Adipocyte (in vitro differentiated cells): ENCODE results near the gene CD36.
A peak's percentile ranks its signal among the peaks of the same experiment; 100 is the strongest.

Experiments
- DNase-seq: peaks from one replicate; pipeline ENCODE4 v3.0.0-alpha.2; 2015; ENCODE audit warnings: low read depth
- H3K27me3 ChIP-seq: replicated peaks from 2 replicates; pipeline ENCODE4 v1.7.0; 2013; ENCODE audit warnings: mild to moderate bottlenecking, low read length, moderate library complexity; ENCODE audit not compliant: control insufficient read depth, insufficient read depth
- H3K36me3 ChIP-seq: 2 replicates; pipeline ENCODE4 v1.7.0; 2013; ENCODE audit warnings: low read length, mild to moderate bottlenecking, moderate library complexity; ENCODE audit not compliant: control insufficient read depth, insufficient read depth, severe bottlenecking
- H3K4me1 ChIP-seq: 2 replicates; pipeline ENCODE4 v1.7.0; 2013; ENCODE audit warnings: mild to moderate bottlenecking, low read length, moderate library complexity; ENCODE audit not compliant: control insufficient read depth, insufficient read depth
- H3K4me3 ChIP-seq: 2 replicates; pipeline ENCODE4 v1.7.0; 2013; ENCODE audit warnings: mild to moderate bottlenecking, low read length, moderate library complexity
- H3K9ac ChIP-seq: 2 replicates; pipeline ENCODE4 v1.7.0; 2013; ENCODE audit warnings: mild to moderate bottlenecking, low read length, moderate library complexity
- H3K9me3 ChIP-seq: 2 replicates; pipeline ENCODE4 v1.7.0; 2013; ENCODE audit warnings: mild to moderate bottlenecking, low read length, moderate library complexity; ENCODE audit not compliant: control insufficient read depth

Gene CD36

GRCh38 chr7:80629023-80629422 is 9.4 kb upstream of the CD36 start:
- no peak overlapping the region for H3K9ac ChIP-seq
- no peak overlapping the region for H3K4me3 ChIP-seq
- no peaks in the 10 kb centered on the region for H3K36me3 ChIP-seq
- H3K27me3 ChIP-seq: no peaks in the 10 kb centered on the region
- no peak for DNase-seq
- no peaks in the 10 kb centered on the region for H3K9me3 ChIP-seq
- peaks cover 48% of the 10 kb centered on the region for H3K4me1 ChIP-seq

- DNase-seq: peak; percentile 62
- Histone ChIP-seq H3K9ac (peak overlapping the region; percentile 44), H3K4me1 (peaks cover 61% of the 10 kb centered on the region), H3K9me3 (no peaks in the 10 kb centered on the region), H3K27me3 (no peaks in the 10 kb centered on the region), H3K4me3 (peak overlapping the region; percentile 26), H3K36me3 (no peaks in the 10 kb centered on the region)
These were observed 7.6 kb upstream of the CD36 start for GRCh38 chr7:80630608-80631405.

- no peak overlapping the region for H3K4me3 ChIP-seq
- H3K9me3 ChIP-seq: no peaks in the 10 kb centered on the region
- no peak for DNase-seq
- peaks cover 68% of the 10 kb centered on the region for H3K4me1 ChIP-seq
- no peaks in the 10 kb centered on the region for H3K27me3 ChIP-seq
- no peaks in the 10 kb centered on the region for H3K36me3 ChIP-seq
- peak overlapping the region; percentile 27 for H3K9ac ChIP-seq
These were observed 7.0 kb upstream of the CD36 start for GRCh38 chr7:80631421-80631820.

GRCh38 chr7:80632139-80632538 is 6.3 kb upstream of the CD36 start:
- Histone ChIP-seq H3K9ac (peak overlapping the region; percentile 27), H3K27me3 (no peaks in the 10 kb centered on the region)
- no peak for DNase-seq

GRCh38 chr7:80632819-80633218 is 5.6 kb upstream of the CD36 start:
- H3K9me3 ChIP-seq: no peaks in the 10 kb centered on the region
- H3K36me3 ChIP-seq: no peaks in the 10 kb centered on the region
- peak overlapping the region; percentile 27 for H3K9ac ChIP-seq
- H3K4me1 ChIP-seq: peaks cover 69% of the 10 kb centered on the region
- no peaks in the 10 kb centered on the region for H3K27me3 ChIP-seq
- DNase-seq: no peak
- H3K4me3 ChIP-seq: no peak overlapping the region

More at GRCh38 chr7:80632139-80632538, 6.3 kb upstream of the CD36 start:
- no peaks in the 10 kb centered on the region for H3K36me3 ChIP-seq
- H3K9me3 ChIP-seq: no peaks in the 10 kb centered on the region
- no peak overlapping the region for H3K4me3 ChIP-seq
- H3K4me1 ChIP-seq: peaks cover 68% of the 10 kb centered on the region

- peaks cover 73% of the 10 kb centered on the region for H3K4me1 ChIP-seq
- peak overlapping the region; percentile 76 for H3K9ac ChIP-seq
- peak; percentile 92 for DNase-seq
- H3K36me3 ChIP-seq: no peaks in the 10 kb centered on the region
- H3K4me3 ChIP-seq: no peak overlapping the region
- no peaks in the 10 kb centered on the region for H3K27me3 ChIP-seq
- H3K9me3 ChIP-seq: peaks cover 8% of the 10 kb centered on the region
These were observed 3.9 kb upstream of the CD36 start for GRCh38 chr7:80634505-80634904.

- no peak overlapping the region for H3K4me3 ChIP-seq
- peak overlapping the region; percentile 87 for H3K9ac ChIP-seq
- DNase-seq: peak; percentile 46
- peaks cover 12% of the 10 kb centered on the region for H3K9me3 ChIP-seq
- H3K4me1 ChIP-seq: peaks cover 73% of the 10 kb centered on the region
- no peaks in the 10 kb centered on the region for H3K36me3 ChIP-seq
- no peaks in the 10 kb centered on the region for H3K27me3 ChIP-seq
These were observed 2.9 kb upstream of the CD36 start for GRCh38 chr7:80635533-80635932.

GRCh38 chr7:80635998-80636397 is 2.4 kb upstream of the CD36 start:
- Histone ChIP-seq H3K9ac (peak overlapping the region; percentile 87), H3K9me3 (peaks cover 12% of the 10 kb centered on the region), H3K4me3 (no peak overlapping the region), H3K36me3 (no peaks in the 10 kb centered on the region), H3K27me3 (no peaks in the 10 kb centered on the region), H3K4me1 (peaks cover 72% of the 10 kb centered on the region)
- DNase-seq: no peak

- peak overlapping the region; percentile 87 for H3K9ac ChIP-seq
- no peaks in the 10 kb centered on the region for H3K36me3 ChIP-seq
- peak overlapping the region; percentile 16 for H3K4me3 ChIP-seq
- DNase-seq: no peak
- H3K27me3 ChIP-seq: no peaks in the 10 kb centered on the region
- H3K9me3 ChIP-seq: peaks cover 12% of the 10 kb centered on the region
- peaks cover 74% of the 10 kb centered on the region for H3K4me1 ChIP-seq
These were observed 1.7 kb upstream of the CD36 start for GRCh38 chr7:80636709-80637108.

GRCh38 chr7:80637454-80637853 is 988 bp upstream of the CD36 start:
- no peaks in the 10 kb centered on the region for H3K36me3 ChIP-seq
- H3K9ac ChIP-seq: peak overlapping the region; percentile 87
- H3K9me3 ChIP-seq: peaks cover 12% of the 10 kb centered on the region
- peak overlapping the region; percentile 81 for H3K4me3 ChIP-seq
- H3K4me1 ChIP-seq: peaks cover 67% of the 10 kb centered on the region
- no peaks in the 10 kb centered on the region for H3K27me3 ChIP-seq
- DNase-seq: no peak

- Histone ChIP-seq H3K4me3 (peak overlapping the region; percentile 81), H3K9me3 (peaks cover 12% of the 10 kb centered on the region), H3K36me3 (no peaks in the 10 kb centered on the region), H3K27me3 (no peaks in the 10 kb centered on the region), H3K9ac (peak overlapping the region; percentile 87), H3K4me1 (peaks cover 52% of the 10 kb centered on the region)
- no peak for DNase-seq
These were observed 569 bp downstream of the CD36 start for GRCh38 chr7:80639011-80639410.
